DMS53 treated with DMSO at 0.1 percent for 48 hours (cell line): ENCODE data around the gene RARB.

Experiments
- DNase-seq: peaks from one replicate; lab custom pipeline; 2025; ENCODE audit not compliant: unreplicated experiment; lab: John Stamatoyannopoulos, UW

Gene RARB

GRCh38 chr3:25574172-25574765 lies 146.2 kb downstream of the RARB start:
- no peak for DNase-seq

GRCh38 chr3:25575001-25575400 lies 146.9 kb downstream of the RARB start:
- DNase-seq: no peak

- no peak for DNase-seq
These were observed 148.1 kb downstream of the RARB start for GRCh38 chr3:25576146-25576545.

DNA sequence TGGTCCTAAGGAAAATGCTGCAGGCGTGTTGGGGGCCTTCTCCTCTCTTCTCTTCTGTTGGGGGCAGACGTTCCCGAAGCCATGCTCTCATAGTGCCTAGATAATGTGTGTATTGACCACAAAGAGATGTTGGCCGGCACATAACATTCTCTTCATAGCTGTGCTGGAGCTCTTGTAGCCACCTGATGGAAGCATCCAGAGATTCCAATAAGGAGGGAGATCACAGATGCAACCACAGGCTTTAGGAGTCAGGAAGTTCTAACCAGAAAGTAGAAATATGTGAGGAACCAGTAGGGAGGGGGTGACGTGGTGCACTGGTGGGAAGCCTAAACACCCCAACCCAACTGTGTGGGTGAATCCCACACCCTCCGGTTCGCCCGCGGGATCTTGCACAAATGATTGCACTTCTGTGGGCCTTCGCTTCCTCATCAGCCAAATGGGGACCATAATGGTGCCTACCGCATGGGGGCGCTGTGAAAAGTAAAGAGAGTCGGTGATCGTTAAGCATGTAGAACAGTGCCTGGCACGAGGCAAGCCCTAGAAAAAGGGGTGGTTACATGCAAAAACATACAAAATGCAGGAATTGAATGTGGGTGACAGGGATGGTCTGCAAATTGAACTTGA lies 148.9 kb downstream of the RARB start:
- no peak for DNase-seq

- DNase-seq: no peak
These were observed 150.0 kb downstream of the RARB start for GRCh38 chr3:25578059-25578458.

- no peak for DNase-seq
These were observed 152.5 kb downstream of the RARB start for GRCh38 chr3:25580534-25580933.

DNA sequence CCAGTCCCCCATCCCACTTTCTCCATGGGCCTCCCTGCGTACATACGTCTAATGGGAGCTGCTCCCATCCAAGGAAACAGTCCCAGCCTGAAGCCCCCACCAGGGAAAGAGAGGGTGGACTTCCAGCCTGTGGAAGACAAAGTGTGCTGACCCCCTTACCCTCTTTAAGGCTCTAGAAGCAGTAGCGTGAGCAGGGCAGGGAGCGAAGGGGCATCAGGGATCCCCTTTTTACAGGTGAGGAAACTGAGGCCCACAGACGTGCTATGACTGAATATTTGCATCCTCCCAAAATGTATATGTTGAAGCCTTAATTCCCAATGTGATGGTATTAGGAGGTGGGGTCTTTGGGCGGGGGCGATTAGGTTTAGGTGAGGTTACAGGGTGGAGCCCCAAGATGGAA lies 153.3 kb downstream of the RARB start:
- DNase-seq: no peak

DNA sequence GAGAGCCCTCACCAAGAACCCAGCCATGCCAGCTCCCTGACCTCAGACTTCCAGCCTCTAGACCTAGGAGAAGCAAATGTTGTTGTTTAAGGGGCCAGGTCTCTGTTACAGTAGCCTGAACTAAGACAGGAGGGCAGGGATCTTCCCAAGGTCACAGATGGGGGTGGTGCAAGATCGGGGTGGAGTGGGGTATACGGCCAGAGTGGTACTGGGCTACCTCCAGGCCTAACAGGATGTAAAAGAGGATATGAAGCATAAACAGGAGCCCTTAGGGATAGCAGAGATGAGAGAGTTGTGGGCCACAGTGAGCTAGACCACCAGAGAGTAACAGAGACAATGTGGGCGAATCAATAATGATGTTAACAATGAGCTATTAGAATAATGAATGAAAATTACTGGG lies 153.8 kb downstream of the RARB start:
- no peak for DNase-seq

GRCh38 chr3:25582242-25582641 lies 154.2 kb downstream of the RARB start:
- no peak for DNase-seq

GRCh38 chr3:25583343-25583742 lies 155.3 kb downstream of the RARB start:
- DNase-seq: no peak

- no peak for DNase-seq
These were observed 156.1 kb downstream of the RARB start for GRCh38 chr3:25584011-25584789.

- no peak for DNase-seq
These were observed 157.5 kb downstream of the RARB start for GRCh38 chr3:25585361-25586166.

DNA sequence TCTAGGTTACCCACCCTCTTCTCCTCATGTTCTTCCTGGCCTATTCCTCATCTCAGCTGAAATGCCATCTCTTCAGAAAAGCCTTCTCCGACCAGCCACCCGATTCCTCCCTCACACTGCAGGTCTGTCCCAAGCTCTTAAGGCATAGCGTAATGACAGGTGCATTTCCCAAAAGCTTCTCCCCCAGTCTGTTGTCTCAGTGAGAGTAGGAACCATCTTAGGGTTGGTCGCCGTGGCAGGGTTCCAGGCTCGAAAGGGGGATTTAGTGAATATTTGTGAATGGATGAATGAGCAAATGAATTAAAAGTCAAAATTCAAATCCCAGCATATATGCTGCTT lies 158.1 kb downstream of the RARB start:
- no peak for DNase-seq

GRCh38 chr3:25586553-25586952 lies 158.5 kb downstream of the RARB start:
- DNase-seq: no peak

DNA sequence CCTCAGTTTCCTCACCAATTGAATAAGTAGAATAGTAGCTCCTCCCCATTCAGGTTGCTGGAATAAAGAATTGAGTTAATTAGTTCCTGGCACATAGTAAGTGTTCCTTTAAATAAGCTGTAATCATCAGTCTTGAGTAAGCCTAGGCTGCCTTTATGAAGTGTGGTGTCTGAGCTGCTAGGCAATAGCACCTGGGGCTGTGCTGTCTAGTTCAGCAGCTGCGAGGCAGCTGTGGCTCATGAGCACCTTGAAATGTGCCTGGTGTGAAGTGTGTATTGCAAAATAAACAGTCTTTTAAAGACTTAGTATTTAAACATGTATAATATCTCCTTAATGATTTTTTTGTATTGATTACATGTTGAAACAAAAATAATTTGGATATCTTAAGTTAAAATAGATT lies 159.0 kb downstream of the RARB start:
- DNase-seq: no peak

GRCh38 chr3:25587526-25587925 lies 159.5 kb downstream of the RARB start:
- no peak for DNase-seq

- DNase-seq: no peak
These were observed 159.9 kb downstream of the RARB start for GRCh38 chr3:25587975-25588374.

- DNase-seq: no peak
These were observed 160.5 kb downstream of the RARB start for GRCh38 chr3:25588441-25589103.

- no peak for DNase-seq
These were observed 161.2 kb downstream of the RARB start for GRCh38 chr3:25589104-25589782.

GRCh38 chr3:25589783-25590258 lies 161.8 kb downstream of the RARB start:
- no peak for DNase-seq
